Measurements from ENCODE around the gene DYNC2LI1. TPM values are rescaled to one million over a fixed set of nuclear protein-coding genes. Genes with fewer than 3 reads are reported as not detected.

Gene DYNC2LI1
- total and polyA plus RNA-seq, 2 donors from 2014 or later: 41.5 to 54.4 TPM

DNA sequence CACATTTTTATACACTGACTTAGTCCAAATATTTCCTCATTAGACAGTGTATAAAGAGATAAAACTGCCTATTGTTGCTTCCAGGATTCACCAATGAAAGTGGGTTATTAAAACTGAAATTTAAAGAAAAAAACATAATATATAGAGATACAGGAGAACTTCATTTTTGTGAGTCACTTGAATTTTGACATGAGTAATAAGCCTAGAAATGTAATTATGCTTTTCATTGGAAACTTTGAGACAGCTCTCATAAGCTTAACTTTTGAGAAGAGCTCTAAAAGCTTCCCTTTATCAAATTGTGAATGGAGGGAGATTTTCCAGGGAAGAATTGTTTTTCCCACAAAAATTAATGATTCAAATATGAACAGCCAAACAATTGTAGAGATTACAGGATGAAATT, 14.1 kb downstream of the DYNC2LI1 start:
- H3K36me3 ChIP-seq (ENCODE audit: control insufficient read depth in 2 of 3, insufficient read depth in 3 of 3, low read length in 3 of 3): peaks cover 0 to 2% (median 2%) of the 10 kb centered on the region in 3 donors
- DNase-seq (no peak), FAIRE-seq (no peak)
- H3K4me3 ChIP-seq (ENCODE audit: low read length in 3 of 3): no peak overlapping the region
- H3K9me3 ChIP-seq (ENCODE audit: control insufficient read depth in 2 of 3, insufficient read depth in 1 of 3, low read length in 3 of 3): no peaks in the 10 kb centered on the region
- no peak overlapping the region for H3K27ac ChIP-seq (ENCODE audit: low read depth in 2 of 2, low read length in 2 of 2)
- intact Hi-C loops (cut with DNase I): no loop called here
- peaks cover 0 to 10% (median 7%) of the 10 kb centered on the region in 3 donors for H3K4me1 ChIP-seq (ENCODE audit: control insufficient read depth in 2 of 3, insufficient read depth in 2 of 3, low read depth in 1 of 3, low read length in 3 of 3)
- H3K9ac ChIP-seq (ENCODE audit: low read length in 3 of 3): no peak overlapping the region
- TF ChIP-seq, protein P1, sequence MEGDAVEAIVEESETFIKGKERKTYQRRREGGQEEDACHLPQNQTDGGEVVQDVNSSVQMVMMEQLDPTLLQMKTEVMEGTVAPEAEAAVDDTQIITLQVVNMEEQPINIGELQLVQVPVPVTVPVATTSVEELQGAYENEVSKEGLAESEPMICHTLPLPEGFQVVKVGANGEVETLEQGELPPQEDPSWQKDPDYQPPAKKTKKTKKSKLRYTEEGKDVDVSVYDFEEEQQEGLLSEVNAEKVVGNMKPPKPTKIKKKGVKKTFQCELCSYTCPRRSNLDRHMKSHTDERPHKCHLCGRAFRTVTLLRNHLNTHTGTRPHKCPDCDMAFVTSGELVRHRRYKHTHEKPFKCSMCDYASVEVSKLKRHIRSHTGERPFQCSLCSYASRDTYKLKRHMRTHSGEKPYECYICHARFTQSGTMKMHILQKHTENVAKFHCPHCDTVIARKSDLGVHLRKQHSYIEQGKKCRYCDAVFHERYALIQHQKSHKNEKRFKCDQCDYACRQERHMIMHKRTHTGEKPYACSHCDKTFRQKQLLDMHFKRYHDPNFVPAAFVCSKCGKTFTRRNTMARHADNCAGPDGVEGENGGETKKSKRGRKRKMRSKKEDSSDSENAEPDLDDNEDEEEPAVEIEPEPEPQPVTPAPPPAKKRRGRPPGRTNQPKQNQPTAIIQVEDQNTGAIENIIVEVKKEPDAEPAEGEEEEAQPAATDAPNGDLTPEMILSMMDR (IDR thresholded peaks at IDR 0.05; ENCODE audit: borderline replicate concordance, extremely low read depth, insufficient read depth): no peak
- H3K27me3 ChIP-seq (ENCODE audit: control insufficient read depth, insufficient read depth, low read length): no peaks in the 10 kb centered on the region

DNA sequence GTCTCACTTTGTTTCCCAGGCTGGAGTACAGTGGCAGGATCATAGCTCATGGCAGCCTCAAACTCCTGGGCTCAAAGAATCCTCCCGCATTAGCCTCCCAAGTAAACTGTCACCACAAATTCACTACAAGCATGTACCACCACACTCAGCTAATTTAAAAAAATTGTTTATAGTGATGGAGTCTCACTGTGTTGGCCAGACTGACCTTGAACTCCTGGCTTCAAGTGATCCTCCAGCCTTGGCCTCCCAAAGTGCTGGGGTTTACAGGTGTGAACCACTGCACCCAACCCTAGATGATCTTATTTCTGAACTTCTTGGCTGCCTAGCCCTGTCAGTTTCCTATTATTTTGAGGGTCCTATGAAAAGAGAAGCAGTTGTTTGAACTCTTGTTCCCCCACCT, 14.8 kb downstream of the DYNC2LI1 start:
- H3K4me1 ChIP-seq (ENCODE audit: control insufficient read depth in 2 of 3, insufficient read depth in 2 of 3, low read depth in 1 of 3, low read length in 3 of 3): peaks cover 0 to 10% (median 7%) of the 10 kb centered on the region in 3 donors
- H3K27me3 ChIP-seq (ENCODE audit: control insufficient read depth, insufficient read depth, low read length): no peaks in the 10 kb centered on the region
- TF ChIP-seq, protein P1 (IDR thresholded peaks at IDR 0.05; ENCODE audit: borderline replicate concordance, extremely low read depth, insufficient read depth): no peak
- H3K36me3 ChIP-seq (ENCODE audit: control insufficient read depth in 2 of 3, insufficient read depth in 3 of 3, low read length in 3 of 3): peaks cover 0 to 2% (median 2%) of the 10 kb centered on the region in 3 donors
- FAIRE-seq (no peak), DNase-seq (no peak)
- intact Hi-C loops (cut with DNase I): no loop called here
- H3K9ac ChIP-seq (ENCODE audit: low read length in 3 of 3): no peak overlapping the region
- no peaks in the 10 kb centered on the region for H3K9me3 ChIP-seq (ENCODE audit: control insufficient read depth in 2 of 3, insufficient read depth in 1 of 3, low read length in 3 of 3)
- H3K4me3 ChIP-seq (ENCODE audit: low read length in 3 of 3): no peak overlapping the region
- no peak overlapping the region for H3K27ac ChIP-seq (ENCODE audit: low read depth in 2 of 2, low read length in 2 of 2)

DNA sequence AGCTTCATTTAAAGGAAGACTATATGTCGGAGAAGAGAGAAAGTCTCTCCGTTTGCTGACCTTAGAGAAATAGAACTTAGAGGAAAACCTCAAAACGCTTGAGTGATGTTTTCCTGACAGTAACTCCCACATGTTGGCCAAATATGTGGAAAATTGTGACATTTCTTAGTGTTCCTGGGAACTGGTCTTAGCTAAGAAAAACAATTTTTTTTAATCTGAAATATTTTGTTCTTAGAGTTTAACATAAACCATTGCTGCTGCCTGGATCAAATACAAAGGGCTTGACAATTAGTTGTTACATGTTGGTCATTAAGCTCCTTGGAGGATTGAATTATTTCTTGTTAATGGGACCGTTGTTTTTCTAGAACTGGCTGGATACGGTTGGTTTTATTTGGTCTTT, 16.3 kb downstream of the DYNC2LI1 start:
- no peak overlapping the region for H3K9ac ChIP-seq (ENCODE audit: low read length in 3 of 3)
- H3K9me3 ChIP-seq (ENCODE audit: control insufficient read depth in 2 of 3, insufficient read depth in 1 of 3, low read length in 3 of 3): no peaks in the 10 kb centered on the region
- peak; percentile 82 for FAIRE-seq
- H3K4me3 ChIP-seq (ENCODE audit: low read length in 3 of 3): no peak overlapping the region
- TF ChIP-seq, protein P1 (IDR thresholded peaks at IDR 0.05; ENCODE audit: borderline replicate concordance, extremely low read depth, insufficient read depth): no peak
- H3K4me1 ChIP-seq (ENCODE audit: control insufficient read depth in 2 of 3, insufficient read depth in 2 of 3, low read depth in 1 of 3, low read length in 3 of 3): peaks cover 0 to 10% (median 7%) of the 10 kb centered on the region in 3 donors
- H3K36me3 ChIP-seq (ENCODE audit: control insufficient read depth in 2 of 3, insufficient read depth in 3 of 3, low read length in 3 of 3): peaks cover 0 to 6% (median 2%) of the 10 kb centered on the region in 3 donors
- peak in 2 of 5 donors; percentile 36 to 76 for DNase-seq
- peak overlapping the region in 1 of 2 donors; percentile 54 for H3K27ac ChIP-seq (ENCODE audit: low read depth in 2 of 2, low read length in 2 of 2)
- intact Hi-C loops (cut with DNase I): no loop called here
- no peaks in the 10 kb centered on the region for H3K27me3 ChIP-seq (ENCODE audit: control insufficient read depth, insufficient read depth, low read length)

All from kidney (tissue), 14 donors.